HCT116 (cell line): Measurements from ENCODE around the gene MIAT.

Experiments used
- CEBPB ChIP-seq: IDR thresholded peaks from 2 replicates; pipeline ENCODE4 v1.6.1; 2012; ENCODE audit warnings: low read depth
- CTCF ChIP-seq, 3 experiments: fragments of 200-600 bp in 1 of 3; sonication (generic) in 1 of 3; IDR thresholded peaks in 2 of 3; conservative IDR thresholded peaks in 1 of 3; 2 replicates each; pipeline ENCODE4 v1.5.1; 2012 to 2017; ENCODE audit warnings: low read depth in 2 of 3, low read length in 2 of 3, antibody characterized with exemption in 1 of 3, borderline replicate concordance in 1 of 3, control low read depth in 1 of 3, mild to moderate bottlenecking in 1 of 3, mixed read lengths in 1 of 3, mixed run types in 1 of 3, moderate library complexity in 1 of 3; ENCODE audit not compliant: insufficient read depth in 1 of 3
- JUND ChIP-seq: IDR thresholded peaks from 2 replicates; pipeline ENCODE4 v1.6.1; 2012
- MAX ChIP-seq: IDR thresholded peaks from 2 replicates; pipeline ENCODE4 v1.6.1; 2012
- POLR2A ChIP-seq: IDR thresholded peaks from 2 replicates; pipeline ENCODE4 v1.7.0; 2011; ENCODE audit warnings: borderline replicate concordance; ENCODE audit not compliant: insufficient read depth, insufficient read length; ENCODE audit errors: extremely low read depth
- POLR2AphosphoS5 ChIP-seq: IDR thresholded peaks from 2 replicates; pipeline ENCODE4 v1.6.1; 2011; ENCODE audit warnings: mild to moderate bottlenecking, low read depth, low read length, moderate library complexity
- SP1 ChIP-seq: IDR thresholded peaks from 2 replicates; pipeline ENCODE4 v1.6.1; 2012; ENCODE audit warnings: low read depth
- YY1 ChIP-seq: IDR thresholded peaks from 2 replicates; pipeline ENCODE4 v1.6.1; 2011; ENCODE audit warnings: low read length, low read depth, moderate library complexity, mild to moderate bottlenecking; ENCODE audit not compliant: insufficient replicate concordance; ENCODE audit errors: extremely low read depth
- ZBTB33 ChIP-seq: IDR thresholded peaks from 2 replicates; pipeline ENCODE4 v1.6.1; 2011; ENCODE audit warnings: mild to moderate bottlenecking, low read length, moderate library complexity; ENCODE audit not compliant: insufficient replicate concordance; ENCODE audit errors: extremely low read depth
- ZNF274 ChIP-seq: fragments of 200-500 bp; sonication (Bioruptor generic); IDR thresholded peaks from 2 replicates; pipeline ENCODE4 v1.6.1; 2014; ENCODE audit warnings: mild to moderate bottlenecking, low read depth, low read length, inconsistent platforms

GRCh38 chr22:26690654-26691376, 33.4 kb downstream of the MIAT start:
- TF ChIP-seq JUND: no peak
- no peak for TF ChIP-seq ZBTB33
- no peak for TF ChIP-seq POLR2A
- no peak for TF ChIP-seq CTCF (IDR thresholded peaks at IDR 0.05 in 2 of 3, conservative IDR thresholded peaks at IDR 0.05 in 1 of 3; ENCODE audit: borderline replicate concordance in 1 of 3, insufficient read depth in 1 of 3, low read depth in 2 of 3, low read length in 2 of 3)
- no peak for TF ChIP-seq SP1
- no peak for TF ChIP-seq CEBPB
- TF ChIP-seq YY1: no peak
- no peak for TF ChIP-seq POLR2AphosphoS5
- no peak for TF ChIP-seq MAX
- no peak for TF ChIP-seq ZNF274
